ENCODE data around the gene SLC1A3.
A peak's percentile ranks its signal among the peaks of the same experiment; 100 is the strongest.

The SLC1A3 gene

GRCh38 chr5:36655161-36655560 lies 48.8 kb downstream of the SLC1A3 start:
- DNase-seq (ENCODE audit: low spot score): no peak

GRCh38 chr5:36656556-36656955 lies 50.1 kb downstream of the SLC1A3 start:
- no peak for DNase-seq (ENCODE audit: low spot score)

DNA sequence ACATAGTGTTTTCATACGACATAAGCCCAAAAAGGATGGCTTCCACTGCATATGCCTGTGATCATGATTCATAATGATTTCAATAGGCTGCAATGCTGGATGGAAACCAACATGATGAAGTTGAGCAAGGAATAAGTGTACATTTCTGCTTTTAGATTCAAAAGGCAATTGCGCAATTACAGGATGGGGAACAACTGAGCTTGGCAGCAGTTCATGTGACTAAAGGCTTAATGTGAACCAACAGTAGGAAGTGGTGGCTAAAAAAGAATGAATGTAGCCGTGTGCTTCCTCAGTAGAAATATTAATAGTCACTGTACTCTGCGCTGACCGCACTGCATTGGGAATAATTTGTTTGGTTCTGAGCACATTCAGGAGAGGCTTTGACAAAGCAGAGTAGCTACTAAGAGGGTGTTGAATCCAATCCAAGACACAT lies 51.2 kb downstream of the SLC1A3 start:
- DNase-seq (ENCODE audit: low spot score): peak; percentile 14

DNA sequence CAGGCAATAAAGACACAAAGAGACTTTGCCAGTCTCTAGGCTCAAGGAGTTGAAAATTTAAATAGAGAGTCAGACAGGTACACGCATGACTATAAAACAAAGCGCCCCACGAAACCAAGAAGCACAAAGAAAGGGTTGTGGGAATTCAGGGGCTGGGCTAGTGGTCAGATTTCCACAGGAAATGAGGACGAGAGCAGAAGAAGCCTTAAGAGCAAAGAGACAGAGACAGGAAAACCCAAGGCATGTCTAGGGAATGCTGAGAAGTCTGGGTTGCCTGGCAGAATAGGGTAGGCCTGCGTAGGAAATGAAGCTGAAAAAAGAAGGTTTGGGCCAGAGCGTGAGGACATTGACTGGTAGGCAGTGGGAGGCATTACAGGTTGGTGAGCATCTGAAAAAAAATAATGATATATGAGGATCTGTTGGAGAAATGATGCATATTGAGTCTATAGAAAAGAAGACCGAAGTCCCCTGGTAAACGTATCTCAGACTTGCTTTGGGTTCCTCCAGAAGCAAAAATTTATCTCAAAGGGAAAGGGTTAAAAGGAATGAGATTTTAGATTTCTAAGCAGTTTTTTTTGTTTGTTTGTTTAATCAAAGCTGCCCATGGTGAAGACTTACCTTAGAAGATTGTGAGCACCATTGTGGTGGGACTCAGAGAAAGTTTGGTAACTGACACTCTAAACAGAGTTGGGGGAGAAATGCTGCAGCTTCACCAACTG lies 51.8 kb downstream of the SLC1A3 start:
- DNase-seq (ENCODE audit: low spot score): no peak

GRCh38 chr5:36659411-36659810 lies 53.0 kb downstream of the SLC1A3 start:
- DNase-seq (ENCODE audit: low spot score): no peak

DNA sequence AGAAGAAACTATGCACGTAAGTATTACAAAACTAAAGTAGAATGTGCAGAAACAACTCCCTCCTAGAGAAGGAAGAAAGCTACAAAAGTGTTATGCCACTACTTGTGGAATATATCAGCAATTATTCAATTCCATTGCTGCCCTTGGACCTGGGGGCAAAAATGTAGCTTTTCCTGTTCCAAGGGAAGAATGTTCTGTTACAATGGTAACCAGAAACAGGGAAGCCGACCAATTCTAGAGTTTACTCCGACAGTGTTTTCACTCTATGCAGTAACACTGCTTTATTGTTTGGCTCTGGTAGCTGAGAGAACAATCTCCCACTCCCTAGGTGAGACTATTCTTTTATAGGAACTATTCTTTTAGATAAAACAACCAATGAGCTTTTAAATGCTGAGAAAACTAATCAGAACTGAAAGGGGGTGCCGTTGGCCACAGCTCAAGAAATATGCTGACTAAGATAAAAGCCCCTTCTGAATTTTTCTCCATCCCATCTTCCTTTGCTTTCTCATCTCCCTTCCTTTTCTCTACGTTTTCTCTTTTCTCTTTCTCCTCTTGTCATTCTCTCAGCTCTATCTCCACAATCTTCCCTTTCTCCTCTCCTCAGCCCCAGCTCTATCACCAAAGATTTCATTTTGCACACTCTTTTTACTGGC lies 54.1 kb downstream of the SLC1A3 start:
- no peak for DNase-seq (ENCODE audit: low spot score)

- no peak for DNase-seq (ENCODE audit: low spot score)
Measured at GRCh38 chr5:36661456-36662220, 55.2 kb downstream of the SLC1A3 start.

GRCh38 chr5:36662291-36662851 lies 56.0 kb downstream of the SLC1A3 start:
- DNase-seq (ENCODE audit: low spot score): no peak

DNA sequence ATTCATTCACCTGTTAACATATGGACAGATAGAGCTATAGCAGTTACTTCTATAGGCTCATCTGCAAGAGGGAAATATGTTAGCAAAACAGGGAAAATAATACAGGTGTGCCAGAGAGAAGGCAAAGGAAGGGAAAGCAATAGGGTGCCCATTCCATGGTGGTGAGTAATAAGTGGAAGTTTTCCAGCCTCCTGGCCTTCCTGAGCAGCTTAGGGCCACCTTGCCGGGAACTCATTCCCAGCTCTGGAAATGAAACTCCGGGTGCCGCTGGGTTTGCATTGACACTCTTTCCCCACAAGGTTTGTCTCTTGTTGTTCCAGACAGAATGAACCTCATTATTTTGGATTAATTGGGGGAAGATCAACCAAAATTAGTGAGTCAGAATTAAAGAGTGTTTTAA lies 58.4 kb downstream of the SLC1A3 start:
- DNase-seq (ENCODE audit: low spot score): no peak

- no peak for DNase-seq (ENCODE audit: low spot score)
Measured at GRCh38 chr5:36665628-36666027, 59.2 kb downstream of the SLC1A3 start.

- no peak for DNase-seq (ENCODE audit: low spot score)
Measured at GRCh38 chr5:36666274-36666673, 59.9 kb downstream of the SLC1A3 start.

- no peak for DNase-seq (ENCODE audit: low spot score)
Measured at GRCh38 chr5:36666986-36667385, 60.6 kb downstream of the SLC1A3 start.

DNA sequence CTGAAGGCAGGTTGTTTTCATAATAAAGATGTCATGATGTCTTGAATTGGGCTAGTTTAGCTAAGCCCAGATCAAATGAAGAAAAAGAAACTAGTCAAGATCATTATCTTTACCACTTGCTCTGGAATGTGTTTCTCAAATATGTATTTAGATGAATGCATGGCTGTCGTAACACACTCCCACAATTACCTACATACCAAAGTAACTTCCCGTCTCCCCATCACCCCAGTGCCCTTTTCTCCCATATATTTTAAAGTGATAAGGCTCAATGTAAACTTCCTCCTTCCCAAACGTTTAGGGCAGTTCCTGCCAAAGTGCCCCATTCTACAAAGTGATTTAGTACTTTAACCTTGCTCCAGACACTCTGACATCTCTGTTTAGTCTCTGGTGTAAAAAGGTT lies 61.4 kb downstream of the SLC1A3 start:
- no peak for DNase-seq (ENCODE audit: low spot score)

DNA sequence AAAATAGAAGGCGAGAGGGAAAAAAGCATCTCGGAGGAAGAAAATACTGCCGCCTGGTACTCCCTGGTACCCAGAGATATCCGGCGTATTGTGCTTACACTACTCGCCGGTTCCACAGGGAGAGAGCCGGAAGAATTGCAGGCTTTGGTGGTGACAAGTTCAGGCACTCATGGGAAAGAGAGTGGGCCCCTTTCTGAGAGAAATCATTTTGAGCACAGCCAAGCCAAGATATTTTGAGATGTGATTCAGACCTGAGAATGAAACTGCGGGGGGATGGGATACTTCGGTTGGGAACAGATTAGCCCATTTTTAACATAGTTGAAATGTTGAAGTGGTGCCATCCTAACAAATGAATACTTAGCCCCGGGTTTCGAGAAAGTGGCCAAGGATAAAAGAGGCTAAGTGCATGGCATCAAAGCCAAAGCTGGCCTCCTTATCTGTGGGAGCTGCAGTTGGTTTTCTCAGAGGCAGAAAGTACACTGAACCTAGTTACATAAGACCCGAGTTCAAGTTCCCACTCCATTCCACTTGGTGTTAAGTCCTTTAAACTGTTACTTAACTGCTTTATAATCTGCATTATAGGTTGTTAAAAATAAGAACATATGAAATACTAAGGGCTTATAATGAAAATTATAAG lies 62.7 kb downstream of the SLC1A3 start:
- no peak for DNase-seq (ENCODE audit: low spot score)

GRCh38 chr5:36670548-36670947 lies 64.1 kb downstream of the SLC1A3 start:
- no peak for DNase-seq (ENCODE audit: low spot score)

- no peak for DNase-seq (ENCODE audit: low spot score)
Measured at GRCh38 chr5:36675282-36675681, 68.9 kb downstream of the SLC1A3 start.

GRCh38 chr5:36679221-36679989 lies 73.0 kb downstream of the SLC1A3 start:
- no peak for DNase-seq (ENCODE audit: low spot score)

DNA sequence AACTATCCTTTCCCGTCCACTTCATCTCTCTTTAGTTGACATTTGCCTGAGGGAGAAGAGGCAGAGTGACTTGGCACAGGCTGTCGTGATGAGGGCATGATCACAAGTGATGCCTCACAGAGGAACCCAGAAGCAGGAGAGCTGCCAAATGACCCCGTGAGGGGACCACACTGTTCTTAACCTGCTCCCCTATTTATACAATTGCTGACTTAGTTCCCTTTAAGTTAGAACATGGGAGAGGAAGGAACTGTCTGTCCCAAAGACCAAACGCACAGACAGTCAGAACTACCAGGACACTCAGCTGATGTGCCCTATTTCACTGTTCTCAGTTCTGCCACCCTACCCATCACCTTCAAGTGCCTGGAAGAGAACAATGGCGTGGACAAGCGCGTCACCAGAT lies 73.7 kb downstream of the SLC1A3 start:
- DNase-seq (ENCODE audit: low spot score): no peak

- no peak for DNase-seq (ENCODE audit: low spot score)
Measured at GRCh38 chr5:36681711-36682110, 75.3 kb downstream of the SLC1A3 start.

DNA sequence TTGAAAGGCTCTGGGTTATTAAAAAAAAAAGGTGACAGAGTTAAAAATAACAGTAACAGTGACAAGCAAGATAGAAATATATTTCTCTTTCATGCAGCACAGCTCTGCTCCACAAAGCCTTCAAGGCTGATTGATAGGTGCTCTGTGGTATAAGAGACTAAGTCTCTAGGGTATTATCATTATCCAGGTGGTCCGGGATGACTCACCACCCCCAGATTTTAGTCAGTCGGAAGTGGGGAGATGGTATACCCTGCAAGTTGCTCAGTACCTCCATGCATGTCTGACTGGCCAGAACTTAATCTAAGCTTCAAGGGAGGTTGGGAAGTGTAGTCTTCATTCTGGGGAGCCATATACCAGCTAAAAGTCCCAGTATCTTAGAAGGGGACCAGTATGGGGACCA lies 76.1 kb downstream of the SLC1A3 start:
- no peak for DNase-seq (ENCODE audit: low spot score)

- DNase-seq (ENCODE audit: low spot score): no peak
Measured at GRCh38 chr5:36683821-36684434, 77.5 kb downstream of the SLC1A3 start.

Measured in NAMALWA (cell line).